GM23338 (cell line): ENCODE results near the gene ARG2. TPM values are rescaled to one million over a fixed set of nuclear protein-coding genes. Genes with fewer than 3 reads are reported as not detected.

Experiments
- ATAC-seq: fragments of 200-7000 bp; cut with Tn5 transposase; 3 replicates; pipeline ENCODE4 v1.9.1; 2020
- DNase-seq: peaks from one replicate; pipeline ENCODE4 v3.0.0-alpha.2; 2015; ENCODE audit warnings: low spot score
- H2AFZ ChIP-seq: fragments of 200-600 bp; sonication (generic); 2 replicates; pipeline ENCODE4 v1.8.0; 2016; ENCODE audit warnings: antibody characterized with exemption, mild to moderate bottlenecking, moderate library complexity
- H3F3A ChIP-seq: fragments of 200-600 bp; sonication (generic); replicated peaks from 2 replicates; pipeline ENCODE4 v1.8.0; 2017; ENCODE audit warnings: antibody characterized with exemption, mixed run types, low read depth
- H3K27ac ChIP-seq: fragments of 200-600 bp; sonication (generic); 2 replicates; pipeline ENCODE4 v1.6.1; 2016; ENCODE audit warnings: low read depth
- H3K27me3 ChIP-seq: fragments of 200-600 bp; sonication (generic); 2 replicates; pipeline ENCODE4 v1.8.0; 2016; ENCODE audit warnings: mild to moderate bottlenecking, mixed run types, moderate library complexity; ENCODE audit not compliant: insufficient read depth
- H3K36me3 ChIP-seq: fragments of 200-600 bp; sonication (generic); 2 replicates; pipeline ENCODE4 v1.8.0; 2016; ENCODE audit warnings: mild to moderate bottlenecking; ENCODE audit not compliant: insufficient read depth
- H3K4me1 ChIP-seq: fragments of 200-600 bp; sonication (generic); 2 replicates; pipeline ENCODE4 v1.8.0; 2016; ENCODE audit warnings: mild to moderate bottlenecking, moderate library complexity; ENCODE audit not compliant: insufficient read depth
- H3K4me2 ChIP-seq: fragments of 200-600 bp; sonication (generic); 2 replicates; pipeline ENCODE4 v1.7.1; 2017; ENCODE audit warnings: mixed run types
- H3K4me3 ChIP-seq: fragments of 200-600 bp; sonication (generic); 2 replicates; pipeline ENCODE4 v1.6.1; 2016; ENCODE audit warnings: mixed run types
- H3K79me2 ChIP-seq: fragments of 200-600 bp; sonication (generic); replicated peaks from 2 replicates; pipeline ENCODE4 v1.8.0; 2017; ENCODE audit warnings: mild to moderate bottlenecking; ENCODE audit not compliant: insufficient read depth
- H3K9me2 ChIP-seq: fragments of 200-600 bp; sonication (generic); 2 replicates; pipeline ENCODE4 v1.8.0; 2017; ENCODE audit not compliant: insufficient read depth
- H4K20me1 ChIP-seq: fragments of 200-600 bp; sonication (generic); replicated peaks from 2 replicates; pipeline ENCODE4 v1.8.0; 2017; ENCODE audit warnings: mild to moderate bottlenecking; ENCODE audit not compliant: insufficient read depth
- H3K27ac Mint-ChIP-seq: 2 replicates; pipeline ENCODE4 v1.8.0; 2020; ENCODE audit warnings: inconsistent platforms, mild to moderate bottlenecking, moderate library complexity, mixed read lengths
- H3K27me3 Mint-ChIP-seq: 3 replicates; pipeline ENCODE4 v1.8.0; 2022; ENCODE audit warnings: low read depth, mild to moderate bottlenecking, moderate library complexity, mixed read lengths, inconsistent platforms; ENCODE audit not compliant: insufficient read depth, poor library complexity
- H3K36me3 Mint-ChIP-seq: 3 replicates; pipeline ENCODE4 v1.8.0; 2021; ENCODE audit warnings: low read depth, mild to moderate bottlenecking, inconsistent platforms, moderate library complexity, mixed read lengths
- H3K4me1 Mint-ChIP-seq: 3 replicates; pipeline ENCODE4 v1.8.0; 2020; ENCODE audit warnings: mild to moderate bottlenecking, inconsistent platforms, mixed read lengths
- H3K4me3 Mint-ChIP-seq: 3 replicates; pipeline ENCODE4 v1.8.0; 2021; ENCODE audit warnings: moderate library complexity, mild to moderate bottlenecking, inconsistent platforms, mixed read lengths
- H3K9me3 Mint-ChIP-seq: 3 replicates; pipeline ENCODE4 v1.8.0; 2020; ENCODE audit warnings: moderate library complexity, mild to moderate bottlenecking, inconsistent platforms, mixed read lengths
- EZH2 ChIP-seq: fragments of 200-600 bp; sonication (generic); IDR thresholded peaks from one replicate; pipeline ENCODE4 v1.8.0; 2017; ENCODE audit warnings: antibody characterized with exemption, mild to moderate bottlenecking, low read depth; ENCODE audit not compliant: unreplicated experiment
- NANOG ChIP-seq: IDR thresholded peaks from 2 replicates; pipeline ENCODE4 v1.6.1; 2016; ENCODE audit warnings: antibody characterized with exemption, borderline replicate concordance
- STAT1 ChIP-seq: IDR thresholded peaks from one replicate; pipeline ENCODE4 v1.6.1; 2016; ENCODE audit warnings: antibody characterized with exemption; ENCODE audit not compliant: unreplicated experiment
- polyA plus RNA-seq: library from polyadenylated mRNA; unstranded; fragments of >200 nt; fragmentation: Nextera tagmentation; extraction: Ambion mirVana; gene quantifications from 2 replicates; pipeline ENCODE4 v1.2.1, GENCODE V29; 2016
- total RNA-seq: library from RNA; depleted of rRNA; stranded (reverse); fragments of >200 nt; shearing (Covaris generic); gene quantifications from 2 replicates; pipeline ENCODE4 v1.2.3, GENCODE V29; 2014
- TF ChIP-seq, protein P1 (sequence below): IDR thresholded peaks from one replicate; pipeline ENCODE4 v1.6.1; 2018; ENCODE audit warnings: antibody characterized with exemption; ENCODE audit not compliant: unreplicated experiment
- TF ChIP-seq, protein P2 (sequence below), 2 experiments: fragments of 200-600 bp in 1 of 2; sonication (generic) in 1 of 2; conservative IDR thresholded peaks; 2 replicates each; pipeline versions ENCODE4 v1.5.1 to v1.6.1; 2016 to 2017; ENCODE audit warnings: antibody characterized with exemption in 2 of 2, low read depth in 2 of 2, mild to moderate bottlenecking in 2 of 2, moderate library complexity in 1 of 2
- TF ChIP-seq, protein P3 (sequence below): fragments of 250-450 bp; sonication (Bioruptor Pico); IDR thresholded peaks from 2 replicates; pipeline ENCODE4 v1.5.0; 2020; ENCODE audit warnings: mild to moderate bottlenecking, moderate library complexity

Gene ARG2
- total and polyA plus RNA-seq, 2 experiments from 2014 or later = 42.7 to 69.4 TPM

DNA sequence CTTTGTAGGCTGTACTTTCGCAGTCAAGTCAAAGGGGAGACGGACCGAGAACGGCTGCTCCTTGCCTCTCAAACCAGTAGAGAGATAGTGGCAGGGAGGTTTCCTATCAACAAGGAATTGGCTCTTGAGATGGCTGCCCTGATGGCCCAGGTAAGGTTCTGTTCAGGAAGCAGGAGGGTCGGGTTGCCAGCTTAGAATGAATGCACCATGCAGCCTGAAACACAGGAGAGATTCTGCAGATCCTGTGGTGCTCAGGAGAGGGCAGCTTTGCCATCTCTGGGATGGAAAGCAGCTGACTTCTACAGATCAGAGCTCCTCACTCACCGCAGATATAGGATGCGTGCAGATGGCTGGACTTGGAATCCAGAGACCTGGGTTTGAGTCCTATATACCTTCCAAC, 37.7 kb upstream of the ARG2 start:
- Mint-ChIP-seq H3K4me1 (no peaks in the 10 kb centered on the region), H3K4me3 (no peak overlapping the region), H3K27ac (no peak overlapping the region), H3K27me3 (peaks cover 1% of the 10 kb centered on the region), H3K36me3 (peaks cover 16% of the 10 kb centered on the region; the same call in 1 of the 3 replicates), H3K9me3 (no peaks in the 10 kb centered on the region)
- Histone ChIP-seq H3K36me3 (no peaks in the 10 kb centered on the region; the same call in 1 of the 2 replicates), H3K4me2 (no peak overlapping the region), H3K9me2 (no peaks in the 10 kb centered on the region), H3K4me3 (no peak overlapping the region), H2AFZ (no peak overlapping the region), H4K20me1 (no peaks in the 10 kb centered on the region; the same call in none of the 2 replicates), H3K27me3 (no peaks in the 10 kb centered on the region), H3K4me1 (no peaks in the 10 kb centered on the region), H3F3A (no peaks in the 10 kb centered on the region), H3K27ac (no peak overlapping the region), H3K79me2 (no peaks in the 10 kb centered on the region)
- TF ChIP-seq NANOG (no peak), STAT1 (no peak), EZH2 (no peak)
- TF ChIP-seq, protein P1, sequence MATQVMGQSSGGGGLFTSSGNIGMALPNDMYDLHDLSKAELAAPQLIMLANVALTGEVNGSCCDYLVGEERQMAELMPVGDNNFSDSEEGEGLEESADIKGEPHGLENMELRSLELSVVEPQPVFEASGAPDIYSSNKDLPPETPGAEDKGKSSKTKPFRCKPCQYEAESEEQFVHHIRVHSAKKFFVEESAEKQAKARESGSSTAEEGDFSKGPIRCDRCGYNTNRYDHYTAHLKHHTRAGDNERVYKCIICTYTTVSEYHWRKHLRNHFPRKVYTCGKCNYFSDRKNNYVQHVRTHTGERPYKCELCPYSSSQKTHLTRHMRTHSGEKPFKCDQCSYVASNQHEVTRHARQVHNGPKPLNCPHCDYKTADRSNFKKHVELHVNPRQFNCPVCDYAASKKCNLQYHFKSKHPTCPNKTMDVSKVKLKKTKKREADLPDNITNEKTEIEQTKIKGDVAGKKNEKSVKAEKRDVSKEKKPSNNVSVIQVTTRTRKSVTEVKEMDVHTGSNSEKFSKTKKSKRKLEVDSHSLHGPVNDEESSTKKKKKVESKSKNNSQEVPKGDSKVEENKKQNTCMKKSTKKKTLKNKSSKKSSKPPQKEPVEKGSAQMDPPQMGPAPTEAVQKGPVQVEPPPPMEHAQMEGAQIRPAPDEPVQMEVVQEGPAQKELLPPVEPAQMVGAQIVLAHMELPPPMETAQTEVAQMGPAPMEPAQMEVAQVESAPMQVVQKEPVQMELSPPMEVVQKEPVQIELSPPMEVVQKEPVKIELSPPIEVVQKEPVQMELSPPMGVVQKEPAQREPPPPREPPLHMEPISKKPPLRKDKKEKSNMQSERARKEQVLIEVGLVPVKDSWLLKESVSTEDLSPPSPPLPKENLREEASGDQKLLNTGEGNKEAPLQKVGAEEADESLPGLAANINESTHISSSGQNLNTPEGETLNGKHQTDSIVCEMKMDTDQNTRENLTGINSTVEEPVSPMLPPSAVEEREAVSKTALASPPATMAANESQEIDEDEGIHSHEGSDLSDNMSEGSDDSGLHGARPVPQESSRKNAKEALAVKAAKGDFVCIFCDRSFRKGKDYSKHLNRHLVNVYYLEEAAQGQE = no peak
- TF ChIP-seq, protein P2, sequence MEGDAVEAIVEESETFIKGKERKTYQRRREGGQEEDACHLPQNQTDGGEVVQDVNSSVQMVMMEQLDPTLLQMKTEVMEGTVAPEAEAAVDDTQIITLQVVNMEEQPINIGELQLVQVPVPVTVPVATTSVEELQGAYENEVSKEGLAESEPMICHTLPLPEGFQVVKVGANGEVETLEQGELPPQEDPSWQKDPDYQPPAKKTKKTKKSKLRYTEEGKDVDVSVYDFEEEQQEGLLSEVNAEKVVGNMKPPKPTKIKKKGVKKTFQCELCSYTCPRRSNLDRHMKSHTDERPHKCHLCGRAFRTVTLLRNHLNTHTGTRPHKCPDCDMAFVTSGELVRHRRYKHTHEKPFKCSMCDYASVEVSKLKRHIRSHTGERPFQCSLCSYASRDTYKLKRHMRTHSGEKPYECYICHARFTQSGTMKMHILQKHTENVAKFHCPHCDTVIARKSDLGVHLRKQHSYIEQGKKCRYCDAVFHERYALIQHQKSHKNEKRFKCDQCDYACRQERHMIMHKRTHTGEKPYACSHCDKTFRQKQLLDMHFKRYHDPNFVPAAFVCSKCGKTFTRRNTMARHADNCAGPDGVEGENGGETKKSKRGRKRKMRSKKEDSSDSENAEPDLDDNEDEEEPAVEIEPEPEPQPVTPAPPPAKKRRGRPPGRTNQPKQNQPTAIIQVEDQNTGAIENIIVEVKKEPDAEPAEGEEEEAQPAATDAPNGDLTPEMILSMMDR (conservative IDR thresholded peaks at IDR 0.05; ENCODE audit: low read depth in 2 of 2) = 0 out of 4 replicates have a peak, but pooled peaks of 1 of the 2 experiments have one; percentile 16
- ATAC-seq (no peak; the same call in 2 of the 3 replicates), DNase-seq (no peak)

DNA sequence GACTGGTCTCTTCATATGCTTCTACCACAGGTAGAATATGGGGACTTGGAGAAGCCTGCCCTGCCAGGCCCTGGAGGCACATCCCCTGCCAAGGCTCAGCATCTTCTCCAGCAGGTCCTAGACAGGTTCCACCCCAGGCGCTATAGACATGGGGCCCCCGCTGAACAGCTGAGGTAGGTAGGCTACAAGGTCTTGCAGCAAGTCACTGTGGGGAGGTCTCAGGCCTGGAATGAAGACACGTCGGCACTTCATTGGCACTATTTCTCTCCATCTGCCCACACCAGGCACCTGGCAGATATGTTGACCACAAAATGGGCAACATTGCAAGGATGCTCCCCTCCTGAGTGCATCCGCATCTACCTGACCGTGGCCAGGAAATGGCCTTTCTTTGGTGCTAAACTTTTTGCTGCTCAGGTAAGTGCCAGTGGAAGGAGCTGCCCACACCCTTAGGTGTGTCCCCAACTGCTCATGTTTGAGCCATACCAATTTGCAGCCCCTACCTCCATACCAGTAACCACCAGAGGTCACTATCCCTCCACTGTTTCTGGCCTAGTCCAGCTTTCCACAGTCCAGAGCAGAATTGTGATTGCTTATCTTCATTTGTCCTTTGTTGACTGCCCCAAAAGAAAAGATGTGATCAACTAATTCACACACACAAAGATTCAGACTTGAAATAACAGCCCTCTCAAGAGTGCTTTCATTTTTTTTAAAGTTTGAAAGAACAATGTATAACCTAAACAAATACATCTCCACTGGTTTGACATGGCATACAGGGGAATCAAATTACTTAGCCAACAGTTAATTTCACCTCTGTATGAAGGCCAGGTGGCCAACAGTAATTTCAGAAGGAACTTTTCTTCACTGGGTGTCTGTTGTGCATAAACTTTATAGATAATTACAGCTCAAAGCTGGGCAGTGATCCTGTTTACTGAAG, 35.7 kb upstream of the ARG2 start:
- no peak overlapping the region for H3K27ac ChIP-seq
- ATAC-seq = peak; percentile 98
- Mint-ChIP-seq H3K4me1 (no peaks in the 10 kb centered on the region), H3K36me3 (peaks cover 18% of the 10 kb centered on the region), H3K9me3 (no peaks in the 10 kb centered on the region), H3K4me3 (no peak overlapping the region), H3K27ac (no peak overlapping the region), H3K27me3 (peaks cover 1% of the 10 kb centered on the region)
- no peaks in the 10 kb centered on the region; the same call in 1 of the 2 replicates for H3K36me3 ChIP-seq
- no peaks in the 10 kb centered on the region for H3K9me2 ChIP-seq
- no peak overlapping the region for H3K4me2 ChIP-seq
- H3K4me1 ChIP-seq = no peaks in the 10 kb centered on the region
- no peaks in the 10 kb centered on the region; the same call in 1 of the 2 replicates for H4K20me1 ChIP-seq
- no peaks in the 10 kb centered on the region for H3K79me2 ChIP-seq
- H3F3A ChIP-seq = no peaks in the 10 kb centered on the region
- DNase-seq = peak; percentile 74
- no peak overlapping the region for H3K4me3 ChIP-seq
- H3K27me3 ChIP-seq = no peaks in the 10 kb centered on the region
- no peak overlapping the region for H2AFZ ChIP-seq
- TF ChIP-seq, protein P3, sequence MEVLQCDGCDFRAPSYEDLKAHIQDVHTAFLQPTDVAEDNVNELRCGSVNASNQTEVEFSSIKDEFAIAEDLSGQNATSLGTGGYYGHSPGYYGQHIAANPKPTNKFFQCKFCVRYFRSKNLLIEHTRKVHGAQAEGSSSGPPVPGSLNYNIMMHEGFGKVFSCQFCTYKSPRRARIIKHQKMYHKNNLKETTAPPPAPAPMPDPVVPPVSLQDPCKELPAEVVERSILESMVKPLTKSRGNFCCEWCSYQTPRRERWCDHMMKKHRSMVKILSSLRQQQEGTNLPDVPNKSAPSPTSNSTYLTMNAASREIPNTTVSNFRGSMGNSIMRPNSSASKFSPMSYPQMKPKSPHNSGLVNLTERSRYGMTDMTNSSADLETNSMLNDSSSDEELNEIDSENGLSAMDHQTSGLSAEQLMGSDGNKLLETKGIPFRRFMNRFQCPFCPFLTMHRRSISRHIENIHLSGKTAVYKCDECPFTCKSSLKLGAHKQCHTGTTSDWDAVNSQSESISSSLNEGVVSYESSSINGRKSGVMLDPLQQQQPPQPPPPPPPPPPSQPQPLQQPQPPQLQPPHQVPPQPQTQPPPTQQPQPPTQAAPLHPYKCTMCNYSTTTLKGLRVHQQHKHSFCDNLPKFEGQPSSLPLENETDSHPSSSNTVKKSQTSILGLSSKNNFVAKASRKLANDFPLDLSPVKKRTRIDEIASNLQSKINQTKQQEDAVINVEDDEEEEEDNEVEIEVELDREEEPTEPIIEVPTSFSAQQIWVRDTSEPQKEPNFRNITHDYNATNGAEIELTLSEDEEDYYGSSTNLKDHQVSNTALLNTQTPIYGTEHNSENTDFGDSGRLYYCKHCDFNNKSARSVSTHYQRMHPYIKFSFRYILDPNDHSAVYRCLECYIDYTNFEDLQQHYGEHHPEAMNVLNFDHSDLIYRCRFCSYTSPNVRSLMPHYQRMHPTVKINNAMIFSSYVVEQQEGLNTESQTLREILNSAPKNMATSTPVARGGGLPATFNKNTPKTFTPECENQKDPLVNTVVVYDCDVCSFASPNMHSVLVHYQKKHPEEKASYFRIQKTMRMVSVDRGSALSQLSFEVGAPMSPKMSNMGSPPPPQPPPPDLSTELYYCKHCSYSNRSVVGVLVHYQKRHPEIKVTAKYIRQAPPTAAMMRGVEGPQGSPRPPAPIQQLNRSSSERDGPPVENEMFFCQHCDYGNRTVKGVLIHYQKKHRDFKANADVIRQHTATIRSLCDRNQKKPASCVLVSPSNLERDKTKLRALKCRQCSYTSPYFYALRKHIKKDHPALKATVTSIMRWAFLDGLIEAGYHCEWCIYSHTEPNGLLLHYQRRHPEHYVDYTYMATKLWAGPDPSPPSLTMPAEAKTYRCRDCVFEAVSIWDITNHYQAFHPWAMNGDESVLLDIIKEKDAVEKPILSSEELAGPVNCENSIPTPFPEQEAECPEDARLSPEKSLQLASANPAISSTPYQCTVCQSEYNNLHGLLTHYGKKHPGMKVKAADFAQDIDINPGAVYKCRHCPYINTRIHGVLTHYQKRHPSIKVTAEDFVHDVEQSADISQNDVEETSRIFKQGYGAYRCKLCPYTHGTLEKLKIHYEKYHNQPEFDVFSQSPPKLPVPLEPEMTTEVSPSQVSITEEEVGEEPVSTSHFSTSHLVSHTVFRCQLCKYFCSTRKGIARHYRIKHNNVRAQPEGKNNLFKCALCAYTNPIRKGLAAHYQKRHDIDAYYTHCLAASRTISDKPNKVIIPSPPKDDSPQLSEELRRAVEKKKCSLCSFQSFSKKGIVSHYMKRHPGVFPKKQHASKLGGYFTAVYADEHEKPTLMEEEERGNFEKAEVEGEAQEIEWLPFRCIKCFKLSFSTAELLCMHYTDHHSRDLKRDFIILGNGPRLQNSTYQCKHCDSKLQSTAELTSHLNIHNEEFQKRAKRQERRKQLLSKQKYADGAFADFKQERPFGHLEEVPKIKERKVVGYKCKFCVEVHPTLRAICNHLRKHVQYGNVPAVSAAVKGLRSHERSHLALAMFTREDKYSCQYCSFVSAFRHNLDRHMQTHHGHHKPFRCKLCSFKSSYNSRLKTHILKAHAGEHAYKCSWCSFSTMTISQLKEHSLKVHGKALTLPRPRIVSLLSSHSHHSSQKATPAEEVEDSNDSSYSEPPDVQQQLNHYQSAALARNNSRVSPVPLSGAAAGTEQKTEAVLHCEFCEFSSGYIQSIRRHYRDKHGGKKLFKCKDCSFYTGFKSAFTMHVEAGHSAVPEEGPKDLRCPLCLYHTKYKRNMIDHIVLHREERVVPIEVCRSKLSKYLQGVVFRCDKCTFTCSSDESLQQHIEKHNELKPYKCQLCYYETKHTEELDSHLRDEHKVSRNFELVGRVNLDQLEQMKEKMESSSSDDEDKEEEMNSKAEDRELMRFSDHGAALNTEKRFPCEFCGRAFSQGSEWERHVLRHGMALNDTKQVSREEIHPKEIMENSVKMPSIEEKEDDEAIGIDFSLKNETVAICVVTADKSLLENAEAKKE (CRISPR knock-in tag) = no peak
